Stomach (tissue), 9 donors: Measurements from ENCODE around the gene GOLGB1. TPM values are rescaled to one million over a fixed set of nuclear protein-coding genes. Genes with fewer than 3 reads are reported as not detected.
A peak's percentile ranks its signal among the peaks of the same experiment; 100 is the strongest.

ENCODE experiments used
- DNase-seq, 2 donors: peaks; one replicate each; pipeline versions ENCODE4 v3.0.0 to v3.0.0-alpha.2; 2013 to 2019
- H3K27ac ChIP-seq, 5 donors: fragments of 200-600 bp in 4 of 5; sonication (generic) in 4 of 5; one replicate each; pipeline ENCODE4 v1.5.1; 2013 to 2019; ENCODE audit warnings: mild to moderate bottlenecking in 1 of 5, moderate library complexity in 1 of 5
- H3K27me3 ChIP-seq, 3 donors: fragments of 200-600 bp; sonication (generic); one replicate each; pipeline ENCODE4 v1.5.1; 2017 to 2019; ENCODE audit warnings: mixed run types in 1 of 3
- H3K36me3 ChIP-seq, 4 donors: fragments of 200-600 bp; sonication (generic); 1 replicate in 3 of 4; 2 replicates in 1 of 4; pipeline ENCODE4 v1.5.1; 2016 to 2019
- H3K4me1 ChIP-seq, 4 donors: fragments of 200-600 bp; sonication (generic); one replicate each; pipeline ENCODE4 v1.5.1; 2016 to 2019
- H3K4me3 ChIP-seq, 4 donors: fragments of 200-600 bp; sonication (generic) in 3 of 4; one replicate each; pipeline ENCODE4 v1.5.1; 2016 to 2019; ENCODE audit warnings: mild to moderate bottlenecking in 1 of 4
- H3K9me3 ChIP-seq, 4 donors: fragments of 200-600 bp; sonication (generic); one replicate each; pipeline ENCODE4 v1.5.1; 2016 to 2019
- CTCF ChIP-seq, 7 experiments: fragments of 450-650 bp in 4 of 7; fragments of 200-600 bp in 3 of 7; sonication (generic) in 3 of 7; IDR thresholded peaks; one replicate each; pipeline ENCODE4 v1.5.1; 2016 to 2019; ENCODE audit warnings: antibody characterized with exemption in 7 of 7, control low read depth in 2 of 7, mild to moderate bottlenecking in 1 of 7
- EP300 ChIP-seq: sonication (generic); formaldehyde crosslinking; IDR thresholded peaks from one replicate; pipeline ENCODE4 v1.6.1; 2017; ENCODE audit warnings: antibody characterized with exemption
- POLR2A ChIP-seq, 4 donors: fragments of 450-650 bp; IDR thresholded peaks; one replicate each; pipeline ENCODE4 v1.6.1; 2016; ENCODE audit warnings: antibody characterized with exemption in 4 of 4, control low read depth in 2 of 4, mild to moderate bottlenecking in 1 of 4, moderate library complexity in 1 of 4
- POLR2AphosphoS5 ChIP-seq, 3 donors: sonication (generic); formaldehyde crosslinking; IDR thresholded peaks; one replicate each; pipeline ENCODE4 v1.6.1; 2016; ENCODE audit warnings: antibody characterized with exemption in 3 of 3
- WGBS, 5 donors: extraction: QIAGEN DNeasy Blood & Tissue Kit in 3 of 5; methylation state at CpG; one replicate each; pipeline versions ENCODE4 v1.1.5 to v1.1.7; 2013 to 2018; 5-methylcytosine and 5-hydroxymethylcytosine counted together
- intact Hi-C: fragments of 100-400 bp; cut with DNase I; formaldehyde crosslinking; loops from one replicate; pipeline ENCODE4 v1.15.1; 2023; ENCODE audit warnings: low total_unique reads
- polyA plus RNA-seq, 3 donors: library from polyadenylated mRNA; stranded (reverse); fragments of 200-250 nt; gene quantifications; one replicate each; pipeline ENCODE4 v1.2.3, GENCODE V29; 2013
- total RNA-seq, 5 donors: library from RNA; depleted of rRNA; stranded (reverse); fragments of >200 nt; gene quantifications; one replicate each; pipeline versions ENCODE4 v1.1.0 to v1.2.3, GENCODE V29; 2014 to 2016
- donor health status: healthy with polysubstance abuse.
- donor health status: Bipolar disorder and iron deficiency.
- donor health status: healthy.

Gene GOLGB1
- total and polyA plus RNA-seq, 8 donors: 6.7 to 81.1 (median 56.2) TPM

GRCh38 chr3:121660356-121661171 lies 89.0 kb downstream of the GOLGB1 start, which contains the start of gene HCLS1:
TSS of gene HCLS1 (minus strand) at chr3:121660903. CDS start at chr3:121658347, 2,556 bp downstream.
- 53 to 86% (median 72%) methylated on average over 9 of the region's 9 CpGs for WGBS, 5 donors
- TF ChIP-seq EP300 (no peak), CTCF (IDR thresholded peaks at IDR 0.05) (no peak), POLR2AphosphoS5 (IDR thresholded peaks at IDR 0.05) (peak; percentile 8 to 80 (median 72)), POLR2A (IDR thresholded peaks at IDR 0.05) (no peak)
- peak; percentile 51 to 64 for DNase-seq
- peaks cover 28 to 55% (median 39%) of the 10 kb centered on the region in 4 donors for H3K36me3 ChIP-seq
- peaks cover 0 to 15% (median 0%) of the 10 kb centered on the region in 4 donors for H3K4me1 ChIP-seq
- peak within 1 kb of the TSS; percentile 9 to 37 (median 31) for H3K4me3 ChIP-seq
- H3K9me3 ChIP-seq: no peaks in the 10 kb centered on the region
- intact Hi-C loops: no loop called here
- H3K27ac ChIP-seq: peak within 1 kb of the TSS; percentile 55 to 86 (median 76)
- H3K27me3 ChIP-seq: no peaks in the 10 kb centered on the region

GRCh38 chr3:121659586-121659985 lies 90.0 kb downstream of the GOLGB1 start:
- whole genome bisulfite sequencing, 5 donors: 63 to 100% (median 89%) methylated on average over 3 of the region's 3 CpGs
- peak overlapping the region in 3 of 5 donors; percentile 76 to 86 (median 80) for H3K27ac ChIP-seq
- no peaks in the 10 kb centered on the region for H3K27me3 ChIP-seq
- no peak for DNase-seq
- H3K36me3 ChIP-seq: peaks cover 18 to 45% (median 29%) of the 10 kb centered on the region in 4 donors
- intact Hi-C loops: no loop called here
- TF ChIP-seq POLR2A (IDR thresholded peaks at IDR 0.05) (no peak), CTCF (IDR thresholded peaks at IDR 0.05) (no peak), POLR2AphosphoS5 (IDR thresholded peaks at IDR 0.05) (no peak), EP300 (no peak)
- H3K4me1 ChIP-seq: peaks cover 0 to 18% (median 0%) of the 10 kb centered on the region in 4 donors
- peak overlapping the region in 2 of 4 donors; percentile 31 for H3K4me3 ChIP-seq
- H3K9me3 ChIP-seq: no peaks in the 10 kb centered on the region

- peak overlapping the region in 2 of 4 donors; percentile 31 for H3K4me3 ChIP-seq
- intact Hi-C loops: no loop called here
- H3K9me3 ChIP-seq: no peaks in the 10 kb centered on the region
- TF ChIP-seq EP300: no peak
- no peak for TF ChIP-seq POLR2AphosphoS5 (IDR thresholded peaks at IDR 0.05)
- no peak for TF ChIP-seq CTCF (IDR thresholded peaks at IDR 0.05)
- TF ChIP-seq POLR2A (IDR thresholded peaks at IDR 0.05): no peak
- H3K27ac ChIP-seq: peak overlapping the region in 2 of 5 donors; percentile 80 to 86
- no peaks in the 10 kb centered on the region for H3K27me3 ChIP-seq
- WGBS, 5 donors: 78 to 84% (median 81%) methylated on average over 6 of the region's 6 CpGs
- H3K4me1 ChIP-seq: peaks cover 0 to 19% (median 0%) of the 10 kb centered on the region in 4 donors
- H3K36me3 ChIP-seq: peaks cover 11 to 38% (median 22%) of the 10 kb centered on the region in 4 donors
- DNase-seq: no peak
Observed at GRCh38 chr3:121658716-121659435, 90.7 kb downstream of the GOLGB1 start.
